Measurements from ENCODE around the gene EXOC2.

The EXOC2 gene

DNA sequence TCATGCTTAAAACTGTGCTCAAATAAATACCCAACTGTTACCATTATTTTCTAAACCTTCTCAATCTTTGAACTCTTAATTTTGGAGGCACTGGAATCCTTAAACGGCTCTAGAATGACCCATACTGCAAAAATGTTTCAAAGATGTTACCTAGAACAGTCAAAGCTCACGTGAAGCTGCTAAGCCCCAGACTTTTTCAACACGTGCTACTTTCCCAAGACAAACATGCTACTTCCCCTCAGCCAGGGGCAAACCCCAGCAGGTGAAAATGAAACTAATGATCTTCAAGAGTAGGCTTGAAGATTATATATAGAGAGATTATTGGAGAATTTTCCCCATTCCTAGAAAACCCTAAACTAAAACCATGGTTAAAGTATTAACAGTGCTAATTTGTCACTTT is 64.2 kb downstream of the EXOC2 start:
- ChIA-PET POLR2A (no interaction called here), CTCF (no interaction called here)
- no peak for DNase-seq (ENCODE audit: extremely low spot score)
- TF ChIP-seq CTBP1 (IDR thresholded peaks at IDR 0.05; ENCODE audit: borderline replicate concordance) (no peak), BHLHE40 (IDR thresholded peaks at IDR 0.05; ENCODE audit: borderline replicate concordance) (no peak), HDGF (IDR thresholded peaks at IDR 0.05; ENCODE audit: borderline replicate concordance) (no peak), NFRKB (IDR thresholded peaks at IDR 0.05) (no peak), L3MBTL2 (conservative IDR thresholded peaks at IDR 0.05) (no peak), TARDBP (IDR thresholded peaks at IDR 0.05) (no peak), FOXM1 (IDR thresholded peaks at IDR 0.05; ENCODE audit: borderline replicate concordance) (no peak), SP1 (IDR thresholded peaks at IDR 0.05) (no peak), ELF4 (IDR thresholded peaks at IDR 0.05) (no peak), ZNF384 (IDR thresholded peaks at IDR 0.05) (no peak), PKNOX1 (IDR thresholded peaks at IDR 0.05) (no peak), LEF1 (IDR thresholded peaks at IDR 0.05; ENCODE audit: borderline replicate concordance) (no peak), FOXK2 (IDR thresholded peaks at IDR 0.05) (no peak), FOXA1 (IDR thresholded peaks at IDR 0.05) (no peak), ARNT (IDR thresholded peaks at IDR 0.05) (no peak), SUZ12 (IDR thresholded peaks at IDR 0.05) (no peak)

DNA sequence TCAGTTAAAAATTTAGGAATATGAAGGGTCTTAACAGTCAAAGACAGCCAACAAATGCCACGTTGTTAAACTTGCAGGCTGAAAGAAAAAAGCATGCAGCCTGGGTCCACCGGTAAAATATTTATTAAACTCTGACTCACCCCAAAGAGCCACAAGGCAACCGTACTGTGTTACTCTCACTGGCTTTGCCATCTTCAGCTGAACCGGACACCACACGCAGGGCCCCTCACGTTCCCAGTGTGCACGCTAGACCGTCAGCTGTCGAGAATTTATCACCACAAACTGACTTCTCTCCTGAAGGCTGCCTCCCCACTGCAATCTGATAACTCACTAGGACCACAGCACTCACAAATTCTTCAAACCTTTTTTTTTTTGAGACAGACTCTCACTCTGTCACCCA is 66.7 kb downstream of the EXOC2 start:
- TF ChIP-seq SUZ12 (IDR thresholded peaks at IDR 0.05) (no peak), BHLHE40 (IDR thresholded peaks at IDR 0.05; ENCODE audit: borderline replicate concordance) (no peak), TARDBP (IDR thresholded peaks at IDR 0.05) (no peak), PKNOX1 (IDR thresholded peaks at IDR 0.05) (peak; percentile 77; the same call in 1 of the 2 replicates), CTBP1 (IDR thresholded peaks at IDR 0.05; ENCODE audit: borderline replicate concordance) (no peak), FOXM1 (IDR thresholded peaks at IDR 0.05; ENCODE audit: borderline replicate concordance) (no peak), ELF4 (IDR thresholded peaks at IDR 0.05) (no peak), FOXK2 (IDR thresholded peaks at IDR 0.05) (no peak)
- DNase-seq (ENCODE audit: extremely low spot score): peak; percentile 48
- ChIA-PET POLR2A (no interaction called here), CTCF (no interaction called here)

DNA sequence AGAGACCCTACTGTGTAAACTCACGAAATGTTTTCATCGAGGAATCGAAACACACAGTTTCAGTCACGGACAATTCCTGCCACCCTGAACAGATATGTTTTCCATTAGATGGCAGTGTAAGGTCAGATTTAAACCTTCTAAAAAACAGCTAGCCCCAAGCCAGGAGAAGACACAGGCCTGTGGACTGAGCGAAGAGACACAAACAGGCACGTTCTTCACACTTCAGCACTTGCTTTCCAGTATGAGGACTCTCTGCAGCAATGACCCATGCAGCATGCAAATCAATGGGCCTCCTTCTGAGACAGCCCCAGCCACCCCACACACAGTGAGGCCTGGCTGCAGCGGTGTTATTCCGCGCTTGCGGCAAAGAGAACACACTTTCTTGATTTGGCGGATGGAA is 68.0 kb downstream of the EXOC2 start:
- POLR2A ChIA-PET: no interaction called here
- DNase-seq (ENCODE audit: extremely low spot score): peak; percentile 22
- CTCF ChIA-PET: interaction anchor here (0.7 to 1.0 kb wide), 2 partner anchors 55 to 74 kb away, joined by 3 read pairs; no protein-coding TSS in a partner anchor
- no peak for TF ChIP-seq PKNOX1 (IDR thresholded peaks at IDR 0.05)
- no peak for TF ChIP-seq ELF4 (IDR thresholded peaks at IDR 0.05)
- no peak for TF ChIP-seq BHLHE40 (IDR thresholded peaks at IDR 0.05; ENCODE audit: borderline replicate concordance)

GRCh38 chr6:622462-622861 is 70.5 kb downstream of the EXOC2 start:
- TF ChIP-seq ARNT (IDR thresholded peaks at IDR 0.05) (no peak), FOXK2 (IDR thresholded peaks at IDR 0.05) (no peak), FOXA1 (IDR thresholded peaks at IDR 0.05) (no peak), PKNOX1 (IDR thresholded peaks at IDR 0.05) (no peak)
- no peak for DNase-seq (ENCODE audit: extremely low spot score)
- CTCF ChIA-PET: no interaction called here
- POLR2A ChIA-PET: no interaction called here

GRCh38 chr6:621931-622330 is 71.0 kb downstream of the EXOC2 start:
- TF ChIP-seq L3MBTL2 (conservative IDR thresholded peaks at IDR 0.05) (no peak), ARNT (IDR thresholded peaks at IDR 0.05) (no peak), SUZ12 (IDR thresholded peaks at IDR 0.05) (no peak), CTBP1 (IDR thresholded peaks at IDR 0.05; ENCODE audit: borderline replicate concordance) (no peak), PKNOX1 (IDR thresholded peaks at IDR 0.05) (no peak)
- ChIA-PET POLR2A (no interaction called here), CTCF (no interaction called here)
- no peak for DNase-seq (ENCODE audit: extremely low spot score)

- DNase-seq (ENCODE audit: extremely low spot score): no peak
- ChIA-PET POLR2A (no interaction called here), CTCF (no interaction called here)
- no peak for TF ChIP-seq FOXM1 (IDR thresholded peaks at IDR 0.05; ENCODE audit: borderline replicate concordance)
- no peak for TF ChIP-seq TARDBP (IDR thresholded peaks at IDR 0.05)
- TF ChIP-seq ARNT (IDR thresholded peaks at IDR 0.05): no peak
- no peak for TF ChIP-seq BHLHE40 (IDR thresholded peaks at IDR 0.05; ENCODE audit: borderline replicate concordance)
- no peak for TF ChIP-seq L3MBTL2 (conservative IDR thresholded peaks at IDR 0.05)
- TF ChIP-seq LEF1 (IDR thresholded peaks at IDR 0.05; ENCODE audit: borderline replicate concordance): no peak
- TF ChIP-seq CTBP1 (IDR thresholded peaks at IDR 0.05; ENCODE audit: borderline replicate concordance): no peak
- TF ChIP-seq SUZ12 (IDR thresholded peaks at IDR 0.05): no peak
- no peak for TF ChIP-seq ZNF384 (IDR thresholded peaks at IDR 0.05)
- no peak for TF ChIP-seq HDGF (IDR thresholded peaks at IDR 0.05; ENCODE audit: borderline replicate concordance)
- TF ChIP-seq NFRKB (IDR thresholded peaks at IDR 0.05): no peak
- no peak for TF ChIP-seq SP1 (IDR thresholded peaks at IDR 0.05)
- TF ChIP-seq FOXK2 (IDR thresholded peaks at IDR 0.05): no peak
Observed at GRCh38 chr6:620950-621349, 72.0 kb downstream of the EXOC2 start.
